Vagina (tissue), 2 donors: ENCODE measurements around the gene VPS18. TPM values are rescaled to one million over a fixed set of nuclear protein-coding genes. Genes with fewer than 3 reads are reported as not detected.
A peak's percentile ranks its signal among the peaks of the same experiment; 100 is the strongest.

Experiments used
- DNase-seq, 2 donors: peaks; one replicate each; pipeline ENCODE4 v3.0.0-alpha.2; 2017; ENCODE audit errors: extremely low spot score in 2 of 2
- H3K27ac ChIP-seq: fragments of 200-600 bp; sonication (generic); one replicate; pipeline ENCODE4 v1.5.1; 2019
- H3K27me3 ChIP-seq: fragments of 200-600 bp; sonication (generic); one replicate; pipeline ENCODE4 v1.5.1; 2019
- H3K36me3 ChIP-seq, 2 donors: fragments of 200-600 bp; sonication (generic); one replicate each; pipeline ENCODE4 v1.5.1; 2017 to 2019
- H3K4me1 ChIP-seq: fragments of 200-600 bp; sonication (generic); one replicate; pipeline ENCODE4 v1.5.1; 2019
- H3K4me3 ChIP-seq, 2 donors: fragments of 200-600 bp; sonication (generic); 1 replicate in 1 of 2; 2 replicates in 1 of 2; pipeline ENCODE4 v1.5.1; 2016 to 2019
- H3K9me3 ChIP-seq: fragments of 200-600 bp; sonication (generic); one replicate; pipeline ENCODE4 v1.5.1; 2019
- POLR2A ChIP-seq, 2 donors: fragments of 450-650 bp; IDR thresholded peaks; one replicate each; pipeline ENCODE4 v1.6.1; 2017; ENCODE audit warnings: antibody characterized with exemption in 2 of 2, mild to moderate bottlenecking in 2 of 2, moderate library complexity in 2 of 2
- POLR2AphosphoS5 ChIP-seq, 2 donors: sonication (generic); formaldehyde crosslinking; IDR thresholded peaks; one replicate each; pipeline ENCODE4 v1.9.0; 2017; ENCODE audit warnings: antibody characterized with exemption in 2 of 2, mild to moderate bottlenecking in 2 of 2, low read depth in 1 of 2; ENCODE audit not compliant: insufficient read depth in 1 of 2
- intact Hi-C: fragments of 100-400 bp; cut with DNase I; formaldehyde crosslinking; loops from one replicate; pipeline ENCODE4 v1.15.1; 2023
- total RNA-seq: library from RNA; depleted of rRNA; stranded (reverse); fragments of >200 nt; gene quantifications from one replicate; pipeline ENCODE4 v1.2.3, GENCODE V29; 2016
- TF ChIP-seq, protein P1 (sequence below), 3 experiments: fragments of 450-650 bp in 2 of 3; fragments of 200-600 bp in 1 of 3; sonication (generic) in 1 of 3; IDR thresholded peaks; one replicate each; pipeline ENCODE4 v1.5.1; 2017 to 2019; ENCODE audit warnings: antibody characterized with exemption in 3 of 3, mild to moderate bottlenecking in 2 of 3, moderate library complexity in 2 of 3

The VPS18 gene
- total RNA-seq, 1 donor from 2014 or later, result 21.4 TPM

DNA sequence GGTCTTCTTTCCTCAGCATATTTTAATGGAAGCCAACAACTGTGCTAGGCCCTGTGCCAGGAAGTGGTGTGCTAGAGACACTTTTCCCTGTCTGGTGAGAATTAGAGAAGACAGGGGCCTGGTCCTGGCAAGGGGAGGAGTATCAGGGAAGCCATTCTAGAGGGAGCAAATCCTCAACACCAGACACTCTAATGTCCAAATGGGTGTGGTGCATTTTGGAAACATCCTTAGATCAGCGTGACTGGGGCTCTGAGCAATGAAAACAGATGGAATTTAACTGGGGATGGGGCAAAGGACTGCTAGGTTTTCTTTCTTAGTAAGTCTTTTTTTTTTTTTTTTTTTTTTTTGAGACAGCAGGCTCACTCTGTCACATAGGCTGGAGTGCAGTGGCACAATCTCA lies 7.7 kb upstream of the VPS18 start:
- no peak for TF ChIP-seq POLR2A (IDR thresholded peaks at IDR 0.05)
- no peak for TF ChIP-seq POLR2AphosphoS5 (IDR thresholded peaks at IDR 0.05; ENCODE audit: insufficient read depth in 1 of 2, low read depth in 1 of 2)
- TF ChIP-seq, protein P1, sequence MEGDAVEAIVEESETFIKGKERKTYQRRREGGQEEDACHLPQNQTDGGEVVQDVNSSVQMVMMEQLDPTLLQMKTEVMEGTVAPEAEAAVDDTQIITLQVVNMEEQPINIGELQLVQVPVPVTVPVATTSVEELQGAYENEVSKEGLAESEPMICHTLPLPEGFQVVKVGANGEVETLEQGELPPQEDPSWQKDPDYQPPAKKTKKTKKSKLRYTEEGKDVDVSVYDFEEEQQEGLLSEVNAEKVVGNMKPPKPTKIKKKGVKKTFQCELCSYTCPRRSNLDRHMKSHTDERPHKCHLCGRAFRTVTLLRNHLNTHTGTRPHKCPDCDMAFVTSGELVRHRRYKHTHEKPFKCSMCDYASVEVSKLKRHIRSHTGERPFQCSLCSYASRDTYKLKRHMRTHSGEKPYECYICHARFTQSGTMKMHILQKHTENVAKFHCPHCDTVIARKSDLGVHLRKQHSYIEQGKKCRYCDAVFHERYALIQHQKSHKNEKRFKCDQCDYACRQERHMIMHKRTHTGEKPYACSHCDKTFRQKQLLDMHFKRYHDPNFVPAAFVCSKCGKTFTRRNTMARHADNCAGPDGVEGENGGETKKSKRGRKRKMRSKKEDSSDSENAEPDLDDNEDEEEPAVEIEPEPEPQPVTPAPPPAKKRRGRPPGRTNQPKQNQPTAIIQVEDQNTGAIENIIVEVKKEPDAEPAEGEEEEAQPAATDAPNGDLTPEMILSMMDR (IDR thresholded peaks at IDR 0.05), result no peak
- Histone ChIP-seq H3K9me3 (no peaks in the 10 kb centered on the region), H3K27ac (no peak overlapping the region), H3K4me3 (no peak overlapping the region), H3K4me1 (no peaks in the 10 kb centered on the region), H3K36me3 (no peaks in the 10 kb centered on the region), H3K27me3 (no peaks in the 10 kb centered on the region)
- no peak for DNase-seq
- intact Hi-C loops, result no loop called here

DNA sequence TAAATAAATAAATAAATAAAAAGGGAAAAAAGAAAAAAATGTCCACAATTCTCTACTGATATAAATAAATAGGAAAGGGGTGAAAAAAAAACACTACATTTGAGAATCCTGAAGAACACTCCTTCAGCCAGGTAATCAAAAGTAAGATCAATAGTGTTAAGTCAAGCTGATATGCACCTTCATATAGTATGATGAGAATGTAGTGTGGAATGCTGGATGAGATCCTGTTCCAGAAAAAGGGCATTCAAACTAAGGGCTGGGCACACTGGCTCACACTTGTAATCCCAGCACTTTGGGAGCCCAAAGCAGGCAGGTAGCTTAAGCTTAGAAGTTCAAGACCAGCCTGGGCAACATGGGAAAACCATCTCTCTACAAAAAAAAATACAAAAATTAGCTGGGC lies 5.1 kb upstream of the VPS18 start:
- intact Hi-C loops, result no loop called here
- no peaks in the 10 kb centered on the region for H3K36me3 ChIP-seq
- DNase-seq, result no peak
- H3K27me3 ChIP-seq, result no peaks in the 10 kb centered on the region
- TF ChIP-seq, protein P1 (IDR thresholded peaks at IDR 0.05), result no peak
- TF ChIP-seq POLR2A (IDR thresholded peaks at IDR 0.05), result no peak
- TF ChIP-seq POLR2AphosphoS5 (IDR thresholded peaks at IDR 0.05; ENCODE audit: insufficient read depth in 1 of 2, low read depth in 1 of 2), result no peak
- H3K9me3 ChIP-seq, result no peaks in the 10 kb centered on the region
- H3K4me1 ChIP-seq, result peaks cover 8% of the 10 kb centered on the region
- no peak overlapping the region for H3K4me3 ChIP-seq
- no peak overlapping the region for H3K27ac ChIP-seq

DNA sequence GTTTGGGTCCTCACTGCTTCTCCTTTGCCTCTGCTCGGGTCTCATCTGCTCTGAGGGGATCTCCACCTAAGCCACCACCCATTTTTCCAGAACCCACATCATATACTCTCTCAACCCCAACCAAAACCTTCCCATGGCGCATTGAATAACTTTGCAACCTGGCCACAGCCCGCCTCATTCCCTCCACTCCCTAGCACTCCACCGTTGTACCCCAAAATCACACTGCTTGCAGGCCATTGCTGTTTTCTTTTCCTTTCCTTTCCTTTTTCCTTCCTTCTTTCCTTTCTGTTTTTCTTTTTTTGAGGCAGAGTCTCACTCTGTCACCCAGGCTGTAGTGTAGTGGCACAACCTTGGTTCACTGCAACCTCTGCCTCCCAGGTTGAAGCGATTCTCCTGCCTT lies 3.1 kb upstream of the VPS18 start:
- Histone ChIP-seq H3K36me3 (peaks cover 0 to 3% of the 10 kb centered on the region in 2 donors), H3K4me1 (peaks cover 23% of the 10 kb centered on the region), H3K9me3 (no peaks in the 10 kb centered on the region), H3K27me3 (no peaks in the 10 kb centered on the region), H3K4me3 (no peak overlapping the region), H3K27ac (no peak overlapping the region)
- DNase-seq, result no peak
- intact Hi-C loops, result loop anchor here (5.0 kb wide), 1 partner anchor 34 kb away; no protein-coding TSS in a partner anchor
- TF ChIP-seq POLR2AphosphoS5 (IDR thresholded peaks at IDR 0.05; ENCODE audit: insufficient read depth in 1 of 2, low read depth in 1 of 2) (no peak), POLR2A (IDR thresholded peaks at IDR 0.05) (no peak)

DNA sequence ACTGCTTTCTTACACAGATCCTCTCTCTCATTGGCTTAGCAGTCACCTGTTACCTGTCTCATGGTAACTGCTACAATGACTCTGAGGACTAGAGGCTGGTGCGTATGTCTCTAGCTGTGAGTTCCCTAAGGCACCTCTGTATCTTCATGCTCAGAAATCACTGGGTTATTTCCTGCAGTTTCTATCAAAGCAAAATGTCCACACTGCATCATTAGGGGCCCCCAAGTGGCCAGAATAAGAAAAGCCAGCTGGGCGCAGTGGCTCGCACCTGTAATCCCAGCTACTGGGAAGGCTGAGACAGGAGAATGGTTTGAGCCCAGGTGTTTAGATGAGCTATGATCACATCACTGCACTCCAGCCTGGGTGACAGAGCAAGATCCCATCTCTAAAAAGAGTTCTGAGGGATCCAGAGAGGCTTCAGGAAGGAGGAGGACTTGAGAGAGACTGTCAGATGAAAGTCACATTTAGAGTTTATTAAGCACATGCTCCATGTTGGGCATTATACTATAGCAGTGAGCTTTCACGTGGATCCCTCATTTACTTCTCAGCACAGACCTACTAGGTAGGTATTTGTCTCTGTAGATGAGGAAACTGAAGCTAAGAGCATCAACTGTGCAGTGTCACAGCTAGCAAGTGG lies 2.3 kb upstream of the VPS18 start:
- TF ChIP-seq, protein P1 (IDR thresholded peaks at IDR 0.05), result peak; percentile 9 to 45 (median 44)
- TF ChIP-seq POLR2AphosphoS5 (IDR thresholded peaks at IDR 0.05; ENCODE audit: insufficient read depth in 1 of 2, low read depth in 1 of 2) (peak in 1 of 2 donors; percentile 76), POLR2A (IDR thresholded peaks at IDR 0.05) (no peak)

DNA sequence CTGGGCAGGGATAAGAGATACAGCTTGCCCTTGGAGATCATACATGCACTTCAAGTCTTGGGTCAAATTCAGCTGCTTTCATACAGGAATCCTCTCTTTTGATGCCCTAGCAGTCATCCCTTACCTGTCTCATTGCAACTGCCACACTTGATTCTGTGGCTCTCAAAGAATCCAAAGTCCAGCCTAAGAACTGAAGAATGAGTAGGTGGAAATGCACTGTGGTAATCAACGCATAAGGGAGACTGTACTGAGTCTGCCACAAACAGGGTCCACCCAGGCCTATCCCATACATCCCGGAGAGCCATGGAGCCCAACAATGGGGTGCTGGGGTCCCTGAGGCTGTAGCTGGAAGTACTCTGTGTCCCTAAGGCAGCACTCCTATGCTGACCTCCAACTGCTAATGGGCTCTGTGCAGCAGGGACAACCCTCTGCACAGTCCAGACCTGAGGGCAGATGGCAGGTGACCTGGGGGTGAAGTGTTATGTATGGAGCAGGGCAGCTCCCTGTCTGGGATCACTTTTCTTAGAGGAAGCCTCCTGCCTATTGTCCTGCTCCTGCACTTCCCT lies 1.7 kb upstream of the VPS18 start:
- no peaks in the 10 kb centered on the region for H3K9me3 ChIP-seq
- H3K27me3 ChIP-seq, result no peaks in the 10 kb centered on the region
- TF ChIP-seq, protein P1 (IDR thresholded peaks at IDR 0.05), result no peak
- TF ChIP-seq POLR2AphosphoS5 (IDR thresholded peaks at IDR 0.05; ENCODE audit: insufficient read depth in 1 of 2, low read depth in 1 of 2) (no peak), POLR2A (IDR thresholded peaks at IDR 0.05) (no peak)
- DNase-seq, result peak; percentile 85 to 94
- H3K36me3 ChIP-seq, result peaks cover 0 to 6% of the 10 kb centered on the region in 2 donors
- no peak overlapping the region for H3K27ac ChIP-seq
- intact Hi-C loops, result loop anchor here (5.0 kb wide), 1 partner anchor 35 kb away; no protein-coding TSS in a partner anchor
- H3K4me1 ChIP-seq, result peaks cover 25% of the 10 kb centered on the region
- no peak overlapping the region for H3K4me3 ChIP-seq

More for the DNA sequence above, 2.3 kb upstream of the VPS18 start:
- H3K4me3 ChIP-seq, result no peak overlapping the region
- peaks cover 25% of the 10 kb centered on the region for H3K4me1 ChIP-seq
- H3K9me3 ChIP-seq, result no peaks in the 10 kb centered on the region
- H3K36me3 ChIP-seq, result peaks cover 0 to 6% of the 10 kb centered on the region in 2 donors
- DNase-seq, result peak in 1 of 2 donors; percentile 83
- intact Hi-C loops, result loop anchor here (5.0 kb wide), 1 partner anchor 35 kb away; no protein-coding TSS in a partner anchor
- H3K27ac ChIP-seq, result no peak overlapping the region
- H3K27me3 ChIP-seq, result no peaks in the 10 kb centered on the region
